GM23338 (cell line): ENCODE results near the gene C13orf46.

Experiments used
- CREB1 ChIP-seq: fragments of 250-450 bp; sonication (Bioruptor Pico); IDR thresholded peaks from 2 replicates; pipeline ENCODE4 v1.5.0; 2020; ENCODE audit warnings: low read depth, mild to moderate bottlenecking, moderate library complexity
- EZH2 ChIP-seq: fragments of 200-600 bp; sonication (generic); IDR thresholded peaks from one replicate; pipeline ENCODE4 v1.8.0; 2017; ENCODE audit warnings: antibody characterized with exemption, mild to moderate bottlenecking, low read depth; ENCODE audit not compliant: unreplicated experiment
- EZH2phosphoT487 ChIP-seq: fragments of 200-600 bp; sonication (generic); IDR thresholded peaks from one replicate; pipeline ENCODE4 v1.8.1; 2018; ENCODE audit warnings: antibody characterized with exemption; ENCODE audit not compliant: unreplicated experiment
- JUNB ChIP-seq: IDR thresholded peaks from one replicate; pipeline ENCODE4 v1.6.1; 2016; ENCODE audit warnings: antibody characterized with exemption; ENCODE audit not compliant: unreplicated experiment
- NANOG ChIP-seq: IDR thresholded peaks from 2 replicates; pipeline ENCODE4 v1.6.1; 2016; ENCODE audit warnings: antibody characterized with exemption, borderline replicate concordance
- POLR2AphosphoS5 ChIP-seq: IDR thresholded peaks from 2 replicates; pipeline ENCODE4 v1.6.1; 2016; ENCODE audit warnings: antibody characterized with exemption, low read depth
- ZNF114 ChIP-seq: fragments of 250-450 bp; sonication (Bioruptor Pico); IDR thresholded peaks from 2 replicates; pipeline ENCODE4 v1.5.0; 2020; ENCODE audit warnings: mild to moderate bottlenecking, moderate library complexity
- ZNF331 ChIP-seq: fragments of 250-450 bp; sonication (Bioruptor Pico); IDR thresholded peaks from 2 replicates; pipeline ENCODE4 v1.5.0; 2020; ENCODE audit warnings: low read depth, mild to moderate bottlenecking, moderate library complexity
- TF ChIP-seq, protein P1 (sequence below), 2 experiments: fragments of 200-600 bp in 1 of 2; sonication (generic) in 1 of 2; conservative IDR thresholded peaks; 2 replicates each; pipeline versions ENCODE4 v1.5.1 to v1.6.1; 2016 to 2017; ENCODE audit warnings: antibody characterized with exemption in 2 of 2, low read depth in 2 of 2, mild to moderate bottlenecking in 2 of 2, moderate library complexity in 1 of 2
- TF ChIP-seq, protein P2 (sequence below): IDR thresholded peaks from 2 replicates; pipeline ENCODE4 v1.6.1; 2016; ENCODE audit warnings: antibody characterized with exemption
- TF ChIP-seq, protein P3 (sequence below): IDR thresholded peaks from one replicate; pipeline ENCODE4 v1.6.1; 2018; ENCODE audit warnings: antibody characterized with exemption; ENCODE audit not compliant: unreplicated experiment

DNA sequence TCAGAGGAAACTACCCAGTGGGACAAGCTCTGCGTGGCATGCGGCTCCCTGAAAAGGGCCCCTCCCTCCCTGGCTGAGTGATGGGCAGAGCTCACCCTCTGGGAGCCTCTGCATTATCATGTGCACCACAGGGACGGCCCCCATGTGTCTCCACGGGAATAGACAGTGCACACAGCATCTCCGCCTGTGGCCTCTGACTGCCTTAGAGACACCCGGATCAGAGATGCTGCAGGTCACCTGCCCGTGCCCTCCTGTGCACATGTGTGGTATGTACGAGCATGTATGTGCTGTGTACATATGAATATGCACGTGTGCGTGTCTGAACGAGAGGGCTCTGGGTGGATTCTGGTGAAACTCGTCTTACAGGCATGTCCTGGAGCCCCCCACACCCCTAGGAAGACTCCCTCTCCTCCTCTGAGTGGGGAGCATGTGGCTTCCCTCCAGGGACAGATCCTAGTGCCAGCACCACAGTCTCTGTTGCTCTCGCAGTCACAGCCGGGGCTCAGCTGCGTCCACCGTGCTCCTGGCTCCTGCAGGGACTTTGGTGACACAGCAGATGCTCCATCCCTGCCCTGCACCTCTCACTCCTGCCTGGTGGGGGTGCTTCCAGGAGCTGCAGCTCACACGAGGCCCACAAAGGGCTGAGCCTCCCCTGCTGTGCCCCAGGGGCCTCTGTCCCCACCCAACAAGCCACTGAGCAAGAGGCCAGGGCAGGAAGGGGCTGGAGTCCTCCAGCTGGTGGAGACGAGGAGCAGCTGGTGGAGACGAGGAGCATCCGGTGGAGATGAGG, 19.6 kb downstream of the C13orf46 start:
- TF ChIP-seq EZH2phosphoT487 (no peak), EZH2 (no peak), CREB1 (CRISPR knock-in tag) (no peak), POLR2AphosphoS5 (no peak), ZNF114 (CRISPR knock-in tag) (no peak), JUNB (no peak), ZNF331 (CRISPR knock-in tag) (no peak), NANOG (no peak)
- TF ChIP-seq, protein P1, sequence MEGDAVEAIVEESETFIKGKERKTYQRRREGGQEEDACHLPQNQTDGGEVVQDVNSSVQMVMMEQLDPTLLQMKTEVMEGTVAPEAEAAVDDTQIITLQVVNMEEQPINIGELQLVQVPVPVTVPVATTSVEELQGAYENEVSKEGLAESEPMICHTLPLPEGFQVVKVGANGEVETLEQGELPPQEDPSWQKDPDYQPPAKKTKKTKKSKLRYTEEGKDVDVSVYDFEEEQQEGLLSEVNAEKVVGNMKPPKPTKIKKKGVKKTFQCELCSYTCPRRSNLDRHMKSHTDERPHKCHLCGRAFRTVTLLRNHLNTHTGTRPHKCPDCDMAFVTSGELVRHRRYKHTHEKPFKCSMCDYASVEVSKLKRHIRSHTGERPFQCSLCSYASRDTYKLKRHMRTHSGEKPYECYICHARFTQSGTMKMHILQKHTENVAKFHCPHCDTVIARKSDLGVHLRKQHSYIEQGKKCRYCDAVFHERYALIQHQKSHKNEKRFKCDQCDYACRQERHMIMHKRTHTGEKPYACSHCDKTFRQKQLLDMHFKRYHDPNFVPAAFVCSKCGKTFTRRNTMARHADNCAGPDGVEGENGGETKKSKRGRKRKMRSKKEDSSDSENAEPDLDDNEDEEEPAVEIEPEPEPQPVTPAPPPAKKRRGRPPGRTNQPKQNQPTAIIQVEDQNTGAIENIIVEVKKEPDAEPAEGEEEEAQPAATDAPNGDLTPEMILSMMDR (conservative IDR thresholded peaks at IDR 0.05; ENCODE audit: low read depth in 2 of 2), result no peak
- TF ChIP-seq, protein P2, sequence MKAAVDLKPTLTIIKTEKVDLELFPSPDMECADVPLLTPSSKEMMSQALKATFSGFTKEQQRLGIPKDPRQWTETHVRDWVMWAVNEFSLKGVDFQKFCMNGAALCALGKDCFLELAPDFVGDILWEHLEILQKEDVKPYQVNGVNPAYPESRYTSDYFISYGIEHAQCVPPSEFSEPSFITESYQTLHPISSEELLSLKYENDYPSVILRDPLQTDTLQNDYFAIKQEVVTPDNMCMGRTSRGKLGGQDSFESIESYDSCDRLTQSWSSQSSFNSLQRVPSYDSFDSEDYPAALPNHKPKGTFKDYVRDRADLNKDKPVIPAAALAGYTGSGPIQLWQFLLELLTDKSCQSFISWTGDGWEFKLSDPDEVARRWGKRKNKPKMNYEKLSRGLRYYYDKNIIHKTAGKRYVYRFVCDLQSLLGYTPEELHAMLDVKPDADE, result no peak
- TF ChIP-seq, protein P3, sequence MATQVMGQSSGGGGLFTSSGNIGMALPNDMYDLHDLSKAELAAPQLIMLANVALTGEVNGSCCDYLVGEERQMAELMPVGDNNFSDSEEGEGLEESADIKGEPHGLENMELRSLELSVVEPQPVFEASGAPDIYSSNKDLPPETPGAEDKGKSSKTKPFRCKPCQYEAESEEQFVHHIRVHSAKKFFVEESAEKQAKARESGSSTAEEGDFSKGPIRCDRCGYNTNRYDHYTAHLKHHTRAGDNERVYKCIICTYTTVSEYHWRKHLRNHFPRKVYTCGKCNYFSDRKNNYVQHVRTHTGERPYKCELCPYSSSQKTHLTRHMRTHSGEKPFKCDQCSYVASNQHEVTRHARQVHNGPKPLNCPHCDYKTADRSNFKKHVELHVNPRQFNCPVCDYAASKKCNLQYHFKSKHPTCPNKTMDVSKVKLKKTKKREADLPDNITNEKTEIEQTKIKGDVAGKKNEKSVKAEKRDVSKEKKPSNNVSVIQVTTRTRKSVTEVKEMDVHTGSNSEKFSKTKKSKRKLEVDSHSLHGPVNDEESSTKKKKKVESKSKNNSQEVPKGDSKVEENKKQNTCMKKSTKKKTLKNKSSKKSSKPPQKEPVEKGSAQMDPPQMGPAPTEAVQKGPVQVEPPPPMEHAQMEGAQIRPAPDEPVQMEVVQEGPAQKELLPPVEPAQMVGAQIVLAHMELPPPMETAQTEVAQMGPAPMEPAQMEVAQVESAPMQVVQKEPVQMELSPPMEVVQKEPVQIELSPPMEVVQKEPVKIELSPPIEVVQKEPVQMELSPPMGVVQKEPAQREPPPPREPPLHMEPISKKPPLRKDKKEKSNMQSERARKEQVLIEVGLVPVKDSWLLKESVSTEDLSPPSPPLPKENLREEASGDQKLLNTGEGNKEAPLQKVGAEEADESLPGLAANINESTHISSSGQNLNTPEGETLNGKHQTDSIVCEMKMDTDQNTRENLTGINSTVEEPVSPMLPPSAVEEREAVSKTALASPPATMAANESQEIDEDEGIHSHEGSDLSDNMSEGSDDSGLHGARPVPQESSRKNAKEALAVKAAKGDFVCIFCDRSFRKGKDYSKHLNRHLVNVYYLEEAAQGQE, result no peak
